HEK293 (cell line): ENCODE data around the gene RANGAP1.

ENCODE experiments used
- BCL11B ChIP-seq: fragments of 450-650 bp; formaldehyde crosslinking; IDR thresholded peaks from 2 replicates; pipeline ENCODE4 v1.5.1; 2016; ENCODE audit warnings: low read depth, missing biosample characterization, missing genetic modification characterization
- GLI4 ChIP-seq: fragments of 450-650 bp; formaldehyde crosslinking; IDR thresholded peaks from 2 replicates; pipeline ENCODE4 v1.5.1; 2016; ENCODE audit warnings: missing biosample characterization, missing genetic modification characterization
- IKZF3 ChIP-seq: fragments of 450-650 bp; IDR thresholded peaks from 2 replicates; pipeline ENCODE4 v1.5.0; 2018; ENCODE audit warnings: missing biosample characterization, mild to moderate bottlenecking, missing genetic modification characterization, moderate library complexity
- KLF9 ChIP-seq: fragments of 450-650 bp; formaldehyde crosslinking; IDR thresholded peaks from 2 replicates; pipeline ENCODE4 v1.5.1; 2016; ENCODE audit warnings: missing biosample characterization, missing genetic modification characterization, low read depth
- MYNN ChIP-seq: fragments of 450-650 bp; formaldehyde crosslinking; IDR thresholded peaks from 2 replicates; pipeline ENCODE4 v1.5.1; 2016; ENCODE audit warnings: missing biosample characterization, missing genetic modification characterization, borderline replicate concordance
- PRDM1 ChIP-seq: fragments of 450-650 bp; formaldehyde crosslinking; IDR thresholded peaks from 2 replicates; pipeline ENCODE4; 2016; ENCODE audit warnings: missing biosample characterization, missing genetic modification characterization
- ZBTB48 ChIP-seq: fragments of 450-650 bp; formaldehyde crosslinking; IDR thresholded peaks from 2 replicates; pipeline ENCODE4 v1.5.1; 2016; ENCODE audit warnings: missing biosample characterization, missing genetic modification characterization
- ZBTB7A ChIP-seq: fragments of 450-650 bp; formaldehyde crosslinking; IDR thresholded peaks from 2 replicates; pipeline ENCODE4 v1.5.1; 2016; ENCODE audit warnings: low read depth, missing biosample characterization, missing genetic modification characterization
- ZBTB8A ChIP-seq: fragments of 450-650 bp; formaldehyde crosslinking; IDR thresholded peaks from 2 replicates; pipeline ENCODE4 v1.5.1; 2016; ENCODE audit warnings: missing biosample characterization, missing genetic modification characterization
- ZEB2 ChIP-seq: fragments of 450-650 bp; formaldehyde crosslinking; IDR thresholded peaks from 2 replicates; pipeline ENCODE4 v1.5.1; 2016; ENCODE audit warnings: missing biosample characterization, missing genetic modification characterization
- ZNF138 ChIP-seq: fragments of 450-650 bp; formaldehyde crosslinking; IDR thresholded peaks from 2 replicates; pipeline ENCODE4 v1.5.1; 2016; ENCODE audit warnings: missing biosample characterization, missing genetic modification characterization, borderline replicate concordance
- ZNF146 ChIP-seq: fragments of 450-650 bp; formaldehyde crosslinking; IDR thresholded peaks from 2 replicates; pipeline ENCODE4 v1.5.1; 2016; ENCODE audit warnings: missing biosample characterization, missing genetic modification characterization
- ZNF335 ChIP-seq: fragments of 450-650 bp; formaldehyde crosslinking; conservative IDR thresholded peaks from 2 replicates; pipeline ENCODE4 v1.5.1; 2016; ENCODE audit warnings: missing biosample characterization, missing genetic modification characterization
- ZNF341 ChIP-seq: fragments of 450-650 bp; formaldehyde crosslinking; IDR thresholded peaks from 2 replicates; pipeline ENCODE4; 2016; ENCODE audit warnings: low read depth, missing biosample characterization, missing genetic modification characterization
- ZNF350 ChIP-seq: fragments of 450-650 bp; formaldehyde crosslinking; IDR thresholded peaks from 2 replicates; pipeline ENCODE4 v1.5.0; 2017; ENCODE audit warnings: missing biosample characterization, mild to moderate bottlenecking, missing genetic modification characterization
- ZNF501 ChIP-seq: fragments of 450-650 bp; formaldehyde crosslinking; IDR thresholded peaks from 2 replicates; pipeline ENCODE4 v1.5.1; 2016; ENCODE audit warnings: missing biosample characterization, missing genetic modification characterization
- ZNF664 ChIP-seq: fragments of 450-650 bp; formaldehyde crosslinking; IDR thresholded peaks from 2 replicates; pipeline ENCODE4 v1.5.1; 2016; ENCODE audit warnings: missing biosample characterization, missing genetic modification characterization
- ZNF707 ChIP-seq: fragments of 450-650 bp; formaldehyde crosslinking; IDR thresholded peaks from 2 replicates; pipeline ENCODE4 v1.5.1; 2016; ENCODE audit warnings: missing biosample characterization, missing genetic modification characterization
- TF ChIP-seq, protein P1 (sequence below): fragments of 450-650 bp; formaldehyde crosslinking; IDR thresholded peaks from 2 replicates; pipeline ENCODE4 v1.5.1; 2016; ENCODE audit warnings: missing biosample characterization, missing genetic modification characterization
- TF ChIP-seq, protein P2 (sequence below): fragments of 450-650 bp; formaldehyde crosslinking; optimal IDR thresholded peaks from 2 replicates; pipeline ENCODE3; 2016; ENCODE audit warnings: missing biosample characterization, mild to moderate bottlenecking, missing genetic modification characterization
- TF ChIP-seq, protein P3 (sequence below): fragments of 450-650 bp; formaldehyde crosslinking; IDR thresholded peaks from 2 replicates; pipeline ENCODE4 v1.5.1; 2016; ENCODE audit warnings: missing biosample characterization, missing genetic modification characterization
- TF ChIP-seq, protein P4 (sequence below): fragments of 450-650 bp; formaldehyde crosslinking; IDR thresholded peaks from 2 replicates; pipeline ENCODE4 v1.5.1; 2016; ENCODE audit warnings: missing biosample characterization, missing genetic modification characterization
- TF ChIP-seq, protein P5 (sequence below): fragments of 450-650 bp; formaldehyde crosslinking; IDR thresholded peaks from 2 replicates; pipeline ENCODE4 v1.5.1; 2016; ENCODE audit warnings: missing biosample characterization, missing genetic modification characterization
- TF ChIP-seq, protein P6 (sequence below): fragments of 450-650 bp; formaldehyde crosslinking; IDR thresholded peaks from 2 replicates; pipeline ENCODE4 v1.5.1; 2016; ENCODE audit warnings: missing biosample characterization, missing genetic modification characterization
- TF ChIP-seq, protein P7 (sequence below): sonication (generic); formaldehyde crosslinking; IDR thresholded peaks from 2 replicates; pipeline ENCODE4 v1.8.1; 2022; ENCODE audit warnings: mild to moderate bottlenecking, moderate library complexity, missing genetic modification reagents

Gene RANGAP1

DNA sequence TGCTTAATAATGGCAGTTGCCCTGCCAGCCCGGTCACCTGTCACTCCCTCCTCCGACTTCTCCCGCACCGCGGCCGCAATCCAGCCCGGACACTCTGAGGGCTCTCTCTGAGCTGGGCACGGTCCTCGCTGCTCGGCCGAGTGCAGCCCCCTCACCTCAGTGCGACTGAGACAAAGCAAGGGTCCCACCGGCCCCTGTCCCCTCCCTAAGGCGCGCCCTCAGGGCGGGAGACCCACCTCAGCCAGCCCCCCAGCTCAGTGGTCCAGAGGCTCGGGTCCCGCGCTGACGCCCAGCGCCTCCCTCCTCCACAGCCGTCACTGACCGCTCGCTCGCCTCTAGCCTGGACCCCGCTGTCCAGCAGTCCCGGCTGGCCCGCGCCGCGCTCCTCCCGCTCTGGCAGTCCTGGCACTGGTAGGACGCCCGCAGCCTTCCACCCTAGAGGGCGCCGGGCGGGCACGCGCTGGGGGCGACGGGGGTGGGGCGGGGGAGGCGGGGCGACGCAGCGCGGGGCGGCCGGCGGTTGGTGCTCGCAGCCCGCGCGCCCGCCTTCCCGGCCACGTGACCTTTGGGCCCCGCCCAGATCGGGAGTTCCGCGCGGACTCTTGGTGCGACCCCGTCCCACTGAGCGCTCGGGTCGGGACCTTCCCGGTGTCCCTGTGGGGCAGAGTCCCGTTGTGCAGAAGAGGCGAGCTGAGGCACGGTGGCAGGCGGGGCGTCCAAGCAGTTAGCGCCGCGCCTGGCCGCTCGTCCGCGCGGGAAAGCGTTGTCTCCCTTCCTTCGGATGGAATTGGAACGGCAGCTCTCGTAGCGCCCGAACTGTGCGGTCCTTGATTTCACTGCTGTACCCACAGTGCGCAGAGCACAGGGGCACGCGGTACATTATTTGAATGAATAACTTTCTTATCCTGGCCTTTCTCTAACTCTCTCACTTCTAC, 88.7 kb downstream of the RANGAP1 start (continued):
- TF ChIP-seq, protein P1, sequence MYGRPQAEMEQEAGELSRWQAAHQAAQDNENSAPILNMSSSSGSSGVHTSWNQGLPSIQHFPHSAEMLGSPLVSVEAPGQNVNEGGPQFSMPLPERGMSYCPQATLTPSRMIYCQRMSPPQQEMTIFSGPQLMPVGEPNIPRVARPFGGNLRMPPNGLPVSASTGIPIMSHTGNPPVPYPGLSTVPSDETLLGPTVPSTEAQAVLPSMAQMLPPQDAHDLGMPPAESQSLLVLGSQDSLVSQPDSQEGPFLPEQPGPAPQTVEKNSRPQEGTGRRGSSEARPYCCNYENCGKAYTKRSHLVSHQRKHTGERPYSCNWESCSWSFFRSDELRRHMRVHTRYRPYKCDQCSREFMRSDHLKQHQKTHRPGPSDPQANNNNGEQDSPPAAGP (tag by site-specific recombination), result peak; percentile 80
- TF ChIP-seq ZNF341 (tag by site-specific recombination), result peak; percentile 63
- TF ChIP-seq, protein P2, sequence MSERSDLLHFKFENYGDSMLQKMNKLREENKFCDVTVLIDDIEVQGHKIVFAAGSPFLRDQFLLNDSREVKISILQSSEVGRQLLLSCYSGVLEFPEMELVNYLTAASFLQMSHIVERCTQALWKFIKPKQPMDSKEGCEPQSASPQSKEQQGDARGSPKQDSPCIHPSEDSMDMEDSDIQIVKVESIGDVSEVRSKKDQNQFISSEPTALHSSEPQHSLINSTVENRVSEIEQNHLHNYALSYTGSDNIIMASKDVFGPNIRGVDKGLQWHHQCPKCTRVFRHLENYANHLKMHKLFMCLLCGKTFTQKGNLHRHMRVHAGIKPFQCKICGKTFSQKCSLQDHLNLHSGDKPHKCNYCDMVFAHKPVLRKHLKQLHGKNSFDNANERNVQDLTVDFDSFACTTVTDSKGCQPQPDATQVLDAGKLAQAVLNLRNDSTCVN (tag by site-specific recombination), result peak; percentile 92
- TF ChIP-seq IKZF3 (tag by site-specific recombination), result peak; percentile 90
- TF ChIP-seq ZBTB7A (tag by site-specific recombination), result peak; percentile 84
- TF ChIP-seq GLI4 (tag by site-specific recombination), result no peak
- TF ChIP-seq ZNF138 (tag by site-specific recombination), result no peak
- no peak for TF ChIP-seq ZNF146 (tag by site-specific recombination)
- TF ChIP-seq, protein P3, sequence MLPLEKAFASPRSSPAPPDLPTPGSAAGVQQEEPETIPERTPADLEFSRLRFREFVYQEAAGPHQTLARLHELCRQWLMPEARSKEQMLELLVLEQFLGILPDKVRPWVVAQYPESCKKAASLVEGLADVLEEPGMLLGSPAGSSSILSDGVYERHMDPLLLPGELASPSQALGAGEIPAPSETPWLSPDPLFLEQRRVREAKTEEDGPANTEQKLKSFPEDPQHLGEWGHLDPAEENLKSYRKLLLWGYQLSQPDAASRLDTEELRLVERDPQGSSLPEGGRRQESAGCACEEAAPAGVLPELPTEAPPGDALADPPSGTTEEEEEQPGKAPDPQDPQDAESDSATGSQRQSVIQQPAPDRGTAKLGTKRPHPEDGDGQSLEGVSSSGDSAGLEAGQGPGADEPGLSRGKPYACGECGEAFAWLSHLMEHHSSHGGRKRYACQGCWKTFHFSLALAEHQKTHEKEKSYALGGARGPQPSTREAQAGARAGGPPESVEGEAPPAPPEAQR, result no peak
- TF ChIP-seq ZNF707 (tag by site-specific recombination), result no peak
- TF ChIP-seq PRDM1 (tag by site-specific recombination), result peak; percentile 91
- TF ChIP-seq ZBTB48, result peak; percentile 61; the same call in 1 of the 2 replicates
- TF ChIP-seq ZNF335 (tag by site-specific recombination), result peak; percentile 85
- TF ChIP-seq ZNF501, result no peak
- TF ChIP-seq MYNN (tag by site-specific recombination), result no peak
- no peak for TF ChIP-seq ZNF664
- TF ChIP-seq ZEB2 (tag by site-specific recombination), result 0 out of 2 replicates have a peak, but pooled peaks have one; percentile 11
- no peak for TF ChIP-seq ZNF350 (tag by site-specific recombination)
- TF ChIP-seq, protein P4, sequence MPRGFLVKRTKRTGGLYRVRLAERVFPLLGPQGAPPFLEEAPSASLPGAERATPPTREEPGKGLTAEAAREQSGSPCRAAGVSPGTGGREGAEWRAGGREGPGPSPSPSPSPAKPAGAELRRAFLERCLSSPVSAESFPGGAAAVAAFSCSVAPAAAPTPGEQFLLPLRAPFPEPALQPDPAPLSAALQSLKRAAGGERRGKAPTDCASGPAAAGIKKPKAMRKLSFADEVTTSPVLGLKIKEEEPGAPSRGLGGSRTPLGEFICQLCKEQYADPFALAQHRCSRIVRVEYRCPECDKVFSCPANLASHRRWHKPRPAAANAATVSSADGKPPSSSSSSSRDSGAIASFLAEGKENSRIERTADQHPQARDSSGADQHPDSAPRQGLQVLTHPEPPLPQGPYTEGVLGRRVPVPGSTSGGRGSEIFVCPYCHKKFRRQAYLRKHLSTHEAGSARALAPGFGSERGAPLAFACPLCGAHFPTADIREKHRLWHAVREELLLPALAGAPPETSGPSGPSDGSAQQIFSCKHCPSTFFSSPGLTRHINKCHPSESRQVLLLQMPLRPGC (tag by site-specific recombination), result peak; percentile 43; the same call in 1 of the 2 replicates
- TF ChIP-seq, protein P5, sequence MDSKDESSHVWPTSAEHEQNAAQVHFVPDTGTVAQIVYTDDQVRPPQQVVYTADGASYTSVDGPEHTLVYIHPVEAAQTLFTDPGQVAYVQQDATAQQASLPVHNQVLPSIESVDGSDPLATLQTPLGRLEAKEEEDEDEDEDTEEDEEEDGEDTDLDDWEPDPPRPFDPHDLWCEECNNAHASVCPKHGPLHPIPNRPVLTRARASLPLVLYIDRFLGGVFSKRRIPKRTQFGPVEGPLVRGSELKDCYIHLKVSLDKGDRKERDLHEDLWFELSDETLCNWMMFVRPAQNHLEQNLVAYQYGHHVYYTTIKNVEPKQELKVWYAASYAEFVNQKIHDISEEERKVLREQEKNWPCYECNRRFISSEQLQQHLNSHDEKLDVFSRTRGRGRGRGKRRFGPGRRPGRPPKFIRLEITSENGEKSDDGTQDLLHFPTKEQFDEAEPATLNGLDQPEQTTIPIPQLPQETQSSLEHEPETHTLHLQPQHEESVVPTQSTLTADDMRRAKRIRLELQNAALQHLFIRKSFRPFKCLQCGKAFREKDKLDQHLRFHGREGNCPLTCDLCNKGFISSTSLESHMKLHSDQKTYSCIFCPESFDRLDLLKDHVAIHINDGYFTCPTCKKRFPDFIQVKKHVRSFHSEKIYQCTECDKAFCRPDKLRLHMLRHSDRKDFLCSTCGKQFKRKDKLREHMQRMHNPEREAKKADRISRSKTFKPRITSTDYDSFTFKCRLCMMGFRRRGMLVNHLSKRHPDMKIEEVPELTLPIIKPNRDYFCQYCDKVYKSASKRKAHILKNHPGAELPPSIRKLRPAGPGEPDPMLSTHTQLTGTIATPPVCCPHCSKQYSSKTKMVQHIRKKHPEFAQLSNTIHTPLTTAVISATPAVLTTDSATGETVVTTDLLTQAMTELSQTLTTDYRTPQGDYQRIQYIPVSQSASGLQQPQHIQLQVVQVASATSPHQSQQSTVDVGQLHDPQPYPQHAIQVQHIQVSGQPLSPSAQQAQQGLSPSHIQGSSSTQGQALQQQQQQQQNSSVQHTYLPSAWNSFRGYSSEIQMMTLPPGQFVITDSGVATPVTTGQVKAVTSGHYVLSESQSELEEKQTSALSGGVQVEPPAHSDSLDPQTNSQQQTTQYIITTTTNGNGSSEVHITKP (tag by site-specific recombination), result peak; percentile 43; the same call in 1 of the 2 replicates
- TF ChIP-seq, protein P6, sequence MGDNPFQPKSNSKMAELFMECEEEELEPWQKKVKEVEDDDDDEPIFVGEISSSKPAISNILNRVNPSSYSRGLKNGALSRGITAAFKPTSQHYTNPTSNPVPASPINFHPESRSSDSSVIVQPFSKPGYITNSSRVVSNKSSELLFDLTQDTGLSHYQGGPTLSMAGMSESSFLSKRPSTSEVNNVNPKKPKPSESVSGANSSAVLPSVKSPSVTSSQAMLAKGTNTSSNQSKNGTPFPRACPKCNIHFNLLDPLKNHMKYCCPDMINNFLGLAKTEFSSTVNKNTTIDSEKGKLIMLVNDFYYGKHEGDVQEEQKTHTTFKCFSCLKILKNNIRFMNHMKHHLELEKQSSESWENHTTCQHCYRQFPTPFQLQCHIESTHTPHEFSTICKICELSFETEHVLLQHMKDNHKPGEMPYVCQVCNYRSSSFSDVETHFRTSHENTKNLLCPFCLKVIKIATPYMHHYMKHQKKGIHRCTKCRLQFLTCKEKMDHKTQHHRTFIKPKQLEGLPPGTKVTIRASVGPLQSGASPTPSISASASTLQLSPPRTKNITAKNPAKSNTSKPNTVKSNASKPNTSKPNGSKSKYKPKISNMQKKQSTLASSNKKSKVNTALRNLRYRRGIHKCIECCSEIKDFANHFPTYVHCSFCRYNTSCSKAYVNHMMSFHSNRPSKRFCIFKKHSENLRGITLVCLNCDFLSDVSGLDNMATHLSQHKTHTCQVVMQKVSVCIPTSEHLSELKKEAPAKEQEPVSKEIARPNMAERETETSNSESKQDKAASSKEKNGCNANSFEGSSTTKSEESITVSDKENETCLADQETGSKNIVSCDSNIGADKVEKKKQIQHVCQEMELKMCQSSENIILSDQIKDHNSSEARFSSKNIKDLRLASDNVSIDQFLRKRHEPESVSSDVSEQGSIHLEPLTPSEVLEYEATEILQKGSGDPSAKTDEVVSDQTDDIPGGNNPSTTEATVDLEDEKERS, result no peak
- peak; percentile 48 for TF ChIP-seq KLF9 (tag by site-specific recombination)
- TF ChIP-seq BCL11B (tag by site-specific recombination), result peak; percentile 42; the same call in 1 of the 2 replicates
- TF ChIP-seq ZBTB8A, result peak; percentile 96
- TF ChIP-seq, protein P7, sequence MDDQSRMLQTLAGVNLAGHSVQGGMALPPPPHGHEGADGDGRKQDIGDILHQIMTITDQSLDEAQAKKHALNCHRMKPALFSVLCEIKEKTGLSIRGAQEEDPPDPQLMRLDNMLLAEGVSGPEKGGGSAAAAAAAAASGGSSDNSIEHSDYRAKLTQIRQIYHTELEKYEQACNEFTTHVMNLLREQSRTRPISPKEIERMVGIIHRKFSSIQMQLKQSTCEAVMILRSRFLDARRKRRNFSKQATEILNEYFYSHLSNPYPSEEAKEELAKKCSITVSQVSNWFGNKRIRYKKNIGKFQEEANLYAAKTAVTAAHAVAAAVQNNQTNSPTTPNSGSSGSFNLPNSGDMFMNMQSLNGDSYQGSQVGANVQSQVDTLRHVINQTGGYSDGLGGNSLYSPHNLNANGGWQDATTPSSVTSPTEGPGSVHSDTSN (CRISPR knock-in tag), result peak; percentile 76; the same call in 1 of the 2 replicates
